IMR-90 (cell line): Measurements from ENCODE around the gene PHF21B. TPM values are rescaled to one million over a fixed set of nuclear protein-coding genes. Genes with fewer than 3 reads are reported as not detected.
"Not testable (repeated sequence)": the region's sequence is repeated elsewhere in the genome, so short reads cannot be mapped to it uniquely, and the experiment has no call there.

Experiments
- ATAC-seq: fragments of 200-7000 bp; cut with Tn5 transposase; 2 replicates; pipeline ENCODE4 v1.9.1; 2020; ENCODE audit warnings: low read depth, mild to moderate bottlenecking, moderate library complexity
- BruUV-seq: library from RNA; stranded (reverse); fragments of 400-500 nt; replicated peaks from 2 replicates; lab custom pipeline; 2021; lab: Mats Ljungman, UMichigan
- CTCF ChIA-PET: fragments of 300-600 bp; formaldehyde crosslinking; extraction: SDS; loops from one replicate; lab custom pipeline; 2021; ENCODE audit warnings: antibody characterized with exemption; lab: Yijun Ruan, JAX
- POLR2A ChIA-PET: fragments of 300-600 bp; sonication (Branson Sonifier 250); formaldehyde crosslinking; loops from one replicate; lab custom pipeline; 2022; ENCODE audit warnings: antibody characterized with exemption; ENCODE audit not compliant: unreplicated experiment; lab: Charles Lee
- DNase-seq: peaks from one replicate; pipeline ENCODE4 v3.0.0; 2013
- H2AFZ ChIP-seq: replicated peaks from 2 replicates; pipeline ENCODE3; 2013; ENCODE audit warnings: low read length, mild to moderate bottlenecking; ENCODE audit not compliant: poor library complexity
- H2AK5ac ChIP-seq: 2 replicates; pipeline ENCODE4 v1.6.1; 2013; ENCODE audit warnings: low read depth, low read length, inconsistent platforms
- H2AK9ac ChIP-seq: replicated peaks from 2 replicates; pipeline ENCODE3; 2013; ENCODE audit warnings: mild to moderate bottlenecking, low read depth, low read length, moderate library complexity; ENCODE audit not compliant: poor library complexity
- H2BK120ac ChIP-seq: 2 replicates; pipeline ENCODE4 v1.6.1; 2013; ENCODE audit warnings: low read depth, low read length, inconsistent platforms
- H2BK15ac ChIP-seq: 3 replicates; pipeline ENCODE4 v1.6.1; 2013; ENCODE audit warnings: low read depth, low read length, inconsistent platforms
- H2BK20ac ChIP-seq: 2 replicates; pipeline ENCODE4 v1.6.1; 2013; ENCODE audit warnings: low read depth, mild to moderate bottlenecking, inconsistent platforms, low read length, moderate library complexity
- H2BK5ac ChIP-seq: 2 replicates; pipeline ENCODE4 v1.6.1; 2013; ENCODE audit warnings: mild to moderate bottlenecking, low read depth, low read length, inconsistent platforms; ENCODE audit not compliant: poor library complexity, severe bottlenecking
- H3K14ac ChIP-seq: replicated peaks from 2 replicates; pipeline ENCODE4 v1.6.1; 2013; ENCODE audit warnings: low read depth, low read length, inconsistent platforms
- H3K18ac ChIP-seq: 2 replicates; pipeline ENCODE4 v1.6.1; 2013; ENCODE audit warnings: low read depth, low read length, control low read depth
- H3K23ac ChIP-seq: 2 replicates; pipeline ENCODE4 v1.6.1; 2013; ENCODE audit warnings: low read depth, low read length, inconsistent platforms
- H3K27ac ChIP-seq: 2 replicates; pipeline ENCODE4 v1.5.1; 2013; ENCODE audit warnings: mild to moderate bottlenecking, control low read depth, low read length; ENCODE audit not compliant: insufficient read depth
- H3K27me3 ChIP-seq: 2 replicates; pipeline ENCODE4 v1.6.1; 2013; ENCODE audit warnings: low read length; ENCODE audit not compliant: control insufficient read depth, insufficient read depth
- H3K36me3 ChIP-seq: 2 replicates; pipeline ENCODE4 v1.6.1; 2013; ENCODE audit warnings: low read length, mixed read lengths; ENCODE audit not compliant: control insufficient read depth, insufficient read depth
- H3K4ac ChIP-seq: 2 replicates; pipeline ENCODE4 v1.6.1; 2013; ENCODE audit warnings: low read depth, low read length, inconsistent platforms
- H3K4me1 ChIP-seq: 2 replicates; pipeline ENCODE4 v1.6.1; 2013; ENCODE audit warnings: low read length, mixed read lengths; ENCODE audit not compliant: control insufficient read depth, insufficient read depth
- H3K4me2 ChIP-seq: 2 replicates; pipeline ENCODE4 v1.6.1; 2013; ENCODE audit warnings: low read depth, mild to moderate bottlenecking, control low read depth, low read length, moderate library complexity
- H3K4me3 ChIP-seq: 2 replicates; pipeline ENCODE4 v1.5.1; 2013; ENCODE audit warnings: low read depth, mild to moderate bottlenecking, control low read depth, low read length, moderate library complexity; ENCODE audit not compliant: insufficient read depth
- H3K56ac ChIP-seq: 2 replicates; pipeline ENCODE4 v1.6.1; 2013; ENCODE audit warnings: low read length, inconsistent platforms; ENCODE audit not compliant: insufficient read depth; ENCODE audit errors: extremely low read depth
- H3K79me1 ChIP-seq, 2 experiments: 2 replicates each; pipeline ENCODE4 v1.6.1; 2013; ENCODE audit warnings: low read length in 2 of 2, inconsistent platforms in 1 of 2, low read depth in 1 of 2
- H3K9ac ChIP-seq: 2 replicates; pipeline ENCODE4 v1.6.1; 2013; ENCODE audit warnings: low read depth, low read length, control low read depth
- H3K9me1 ChIP-seq: 2 replicates; pipeline ENCODE4 v1.6.1; 2013; ENCODE audit warnings: low read length, inconsistent platforms; ENCODE audit not compliant: insufficient read depth
- H3K9me3 ChIP-seq: 2 replicates; pipeline ENCODE4 v1.6.1; 2013; ENCODE audit warnings: low read length; ENCODE audit not compliant: control insufficient read depth, insufficient read depth
- H4K20me1 ChIP-seq: 2 replicates; pipeline ENCODE4 v1.6.1; 2013; ENCODE audit warnings: low read length, inconsistent platforms; ENCODE audit not compliant: insufficient read depth
- H4K5ac ChIP-seq: 2 replicates; pipeline ENCODE4 v1.6.1; 2013; ENCODE audit warnings: mild to moderate bottlenecking, low read depth, low read length, control low read depth
- H4K8ac ChIP-seq, 2 experiments: 2 replicates each; pipeline ENCODE4 v1.6.1; 2013; ENCODE audit warnings: low read depth in 2 of 2, low read length in 2 of 2, control low read depth in 1 of 2, inconsistent platforms in 1 of 2
- H4K91ac ChIP-seq: 2 replicates; pipeline ENCODE4 v1.6.1; 2013; ENCODE audit warnings: low read depth, low read length, inconsistent platforms; ENCODE audit not compliant: insufficient read depth
- WGBS, 2 experiments: methylation state at CpG; one replicate each; pipeline versions ENCODE4 v1.1.5 to v1.1.7; 2013; ENCODE audit warnings: missing lambda C conversion rate in 2 of 2; ENCODE audit not compliant: insufficient read length in 1 of 2; ENCODE audit errors: extremely low coverage in 2 of 2; 5-methylcytosine and 5-hydroxymethylcytosine counted together
- dilution Hi-C: fragments of 300-500 bp; cut with HindIII; formaldehyde crosslinking; loops from one replicate; pipeline ENCODE4 v1.14.3; 2018; ENCODE audit warnings: low sequenced_read_pairs; ENCODE audit not compliant: unreplicated experiment
- in situ Hi-C: fragments of 300-500 bp; cut with MboI; formaldehyde crosslinking; loops from 3 replicates; pipeline ENCODE4 v1.14.3; 2019; ENCODE audit warnings: low sequenced_read_pairs, inconsistent platforms, mixed read lengths
- intact Hi-C: fragments of 100-400 bp; cut with micrococcal nuclease; formaldehyde crosslinking; loops from 2 replicates; pipeline ENCODE4 v1.10.0; 2022
- polyA plus RNA-seq, 3 experiments: library from polyadenylated mRNA; depleted of rRNA; stranded (reverse); fragments of >200 nt; gene quantifications; 2 replicates each; pipeline ENCODE4 v1.2.3, GENCODE V29; 2012; ENCODE audit warnings: low replicate concordance in 1 of 3
- total RNA-seq: library from RNA; depleted of rRNA; stranded (reverse); fragments of >200 nt; gene quantifications from 2 replicates; pipeline ENCODE4 v1.2.3, GENCODE V29; 2012

The PHF21B gene
- total and polyA plus RNA-seq, 2 of the 4 experiments (the other 2 are of a cell fraction): 0.02 TPM; not detected in 1

- in situ Hi-C loops, H3K56ac ChIP-seq, CTCF ChIA-PET, H4K8ac ChIP-seq, H4K20me1 ChIP-seq, H4K91ac ChIP-seq, H3K9ac ChIP-seq, H2AK9ac ChIP-seq, H3K4ac ChIP-seq, H3K79me1 ChIP-seq, H2BK15ac ChIP-seq, H3K27ac ChIP-seq, BruUV-seq, H2AFZ ChIP-seq, H2BK20ac ChIP-seq, H2BK5ac ChIP-seq, H3K4me1 ChIP-seq, H3K36me3 ChIP-seq, H3K4me2 ChIP-seq, dilution Hi-C loops, POLR2A ChIA-PET, intact Hi-C loops, ATAC-seq, H3K9me3 ChIP-seq, H3K18ac ChIP-seq, H3K9me1 ChIP-seq, H4K5ac ChIP-seq, DNase-seq, H3K14ac ChIP-seq, H3K23ac ChIP-seq, H3K4me3 ChIP-seq, H2AK5ac ChIP-seq, H2BK120ac ChIP-seq: not testable (repeated sequence)
- no CpG with 5 or more reads among the region's 7 CpGs for WGBS, 2 experiments
- peaks cover 39% of the 10 kb centered on the region for H3K27me3 ChIP-seq
These were observed 48.1 kb downstream of the PHF21B start for GRCh38 chr22:44961682-44962081.
